Amygdala (tissue), 56 donors: ENCODE results near the gene TNRC6C.
"Not testable (repeated sequence)": the region's sequence is repeated elsewhere in the genome, so short reads cannot be mapped to it uniquely, and the experiment has no call there.

Experiments
- DNase-seq, 56 donors: peaks; one replicate each; lab custom pipeline; 2025; lab: John Stamatoyannopoulos, UW

Gene TNRC6C

GRCh38 chr17:77930780-77931768 lies 27.4 kb upstream of the TNRC6C start:
- no peak for DNase-seq

DNA sequence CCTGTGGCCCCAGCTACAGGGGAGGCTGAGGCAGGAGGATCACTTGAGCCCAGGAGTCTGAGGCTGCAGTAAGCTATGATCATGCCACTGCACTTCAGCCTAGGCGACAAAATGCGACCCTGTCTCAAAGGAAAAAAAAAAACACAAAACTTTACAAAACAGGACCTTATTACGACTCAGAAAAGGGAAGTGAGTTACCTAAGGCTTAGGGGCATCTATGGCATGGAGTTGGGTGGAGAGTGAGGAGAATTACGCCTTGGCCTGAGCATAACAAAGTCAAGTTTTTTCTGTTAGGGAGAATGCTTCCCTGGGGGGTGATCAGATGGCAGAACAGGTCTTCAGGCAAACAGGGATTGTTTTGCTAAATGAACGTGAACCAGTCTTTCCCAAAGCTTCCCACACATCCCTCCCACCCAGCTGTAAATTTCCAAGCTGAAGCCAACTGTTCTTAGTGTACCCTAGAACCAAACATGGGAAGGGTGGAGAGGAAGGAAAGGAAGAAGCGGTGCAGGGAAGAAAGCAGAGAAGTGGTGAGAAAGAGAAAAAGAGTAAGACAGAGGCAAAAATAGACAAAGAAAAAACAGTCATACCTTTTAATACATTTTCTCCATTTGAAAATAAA lies 24.6 kb upstream of the TNRC6C start:
- DNase-seq, result no peak

DNA sequence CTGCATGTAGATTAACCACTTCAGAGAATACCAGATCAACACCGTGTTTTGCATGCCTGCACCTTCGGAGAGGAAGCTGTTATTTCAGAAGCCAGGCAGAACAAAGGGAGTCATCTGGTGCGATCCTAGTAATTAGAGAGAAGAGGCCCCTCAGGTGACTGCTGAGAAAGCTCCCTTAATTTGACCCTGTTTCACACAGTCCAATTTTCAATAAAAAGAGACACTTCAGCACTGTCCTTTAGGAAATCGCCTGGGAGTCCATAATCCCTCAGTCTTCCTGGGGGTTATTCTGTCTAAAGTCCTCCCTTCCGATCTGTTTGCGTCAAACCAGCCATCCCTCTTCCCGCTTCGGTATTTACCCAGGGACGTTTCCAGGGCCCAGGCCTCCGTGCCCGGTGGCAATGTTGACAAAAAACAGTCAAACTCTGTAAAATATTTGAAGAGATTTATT lies 23.4 kb upstream of the TNRC6C start:
- DNase-seq, result no peak

DNA sequence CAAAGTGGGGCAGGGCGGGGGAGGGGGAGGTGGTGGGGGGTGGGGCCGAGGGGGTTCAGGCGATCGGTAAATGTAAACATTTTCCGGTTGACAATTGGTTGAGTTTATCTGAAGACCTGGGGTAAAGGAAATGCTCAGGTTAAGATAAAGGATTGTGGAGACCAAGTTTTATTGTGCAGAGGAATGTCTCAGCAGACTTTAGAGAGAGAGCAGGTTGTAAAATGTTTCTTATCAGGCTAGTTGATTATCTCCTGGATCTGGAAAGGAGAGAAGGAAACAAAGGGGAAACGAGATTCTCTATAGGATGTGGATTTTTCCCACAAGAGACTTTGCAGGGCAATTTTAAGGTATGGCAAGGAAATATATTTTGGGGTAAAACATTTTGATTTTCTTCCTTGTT lies 22.8 kb upstream of the TNRC6C start:
- not testable (repeated sequence) for DNase-seq

GRCh38 chr17:77936881-77937280 lies 21.6 kb upstream of the TNRC6C start:
- no peak for DNase-seq

- DNase-seq, result no peak
Observed at GRCh38 chr17:77941004-77941403, 17.5 kb upstream of the TNRC6C start.

DNA sequence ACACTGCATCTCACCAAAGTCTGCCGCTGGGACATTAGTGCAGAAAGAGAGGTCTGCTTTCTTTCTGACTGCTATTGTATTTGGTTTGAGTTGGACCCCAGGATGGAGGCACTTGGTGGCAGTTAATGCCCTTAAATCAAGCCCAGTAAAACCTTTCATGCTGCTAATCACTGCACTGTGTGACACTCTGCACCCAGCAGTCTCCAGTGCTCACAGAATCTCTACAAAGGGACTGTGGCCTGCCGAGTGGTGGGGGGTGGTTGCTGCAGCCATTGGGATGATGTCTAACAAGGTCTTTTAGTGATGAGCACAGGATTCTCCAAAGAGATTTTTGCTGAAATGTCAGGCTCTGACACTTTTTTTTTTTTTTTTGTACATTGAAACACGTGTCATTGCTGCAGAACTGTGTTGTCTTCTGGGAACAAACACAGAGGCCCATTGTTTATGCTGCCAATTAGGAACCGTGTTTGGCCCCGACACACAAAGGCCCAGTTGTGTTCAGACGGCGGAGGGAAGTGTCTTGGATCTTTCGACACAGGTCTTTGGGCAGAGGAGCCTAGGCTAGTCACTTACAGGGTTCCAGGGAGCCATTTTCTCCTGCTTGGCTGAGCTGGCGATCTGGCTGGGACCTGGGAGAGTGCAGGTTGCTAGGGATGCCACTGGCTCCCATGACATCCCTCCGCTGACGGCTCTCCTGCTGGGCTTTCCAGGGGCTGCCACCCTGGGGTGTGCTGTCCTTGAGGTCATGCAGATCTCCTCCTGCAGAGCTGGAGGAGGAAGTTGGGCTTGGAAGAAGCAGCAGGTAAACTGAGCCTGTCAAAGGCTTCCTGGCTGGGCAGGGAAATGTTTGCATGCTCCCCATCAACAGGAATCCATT lies 16.2 kb upstream of the TNRC6C start:
- DNase-seq, result peak in 53 of 56 donors; percentile 31 to 94 (median 78)

DNA sequence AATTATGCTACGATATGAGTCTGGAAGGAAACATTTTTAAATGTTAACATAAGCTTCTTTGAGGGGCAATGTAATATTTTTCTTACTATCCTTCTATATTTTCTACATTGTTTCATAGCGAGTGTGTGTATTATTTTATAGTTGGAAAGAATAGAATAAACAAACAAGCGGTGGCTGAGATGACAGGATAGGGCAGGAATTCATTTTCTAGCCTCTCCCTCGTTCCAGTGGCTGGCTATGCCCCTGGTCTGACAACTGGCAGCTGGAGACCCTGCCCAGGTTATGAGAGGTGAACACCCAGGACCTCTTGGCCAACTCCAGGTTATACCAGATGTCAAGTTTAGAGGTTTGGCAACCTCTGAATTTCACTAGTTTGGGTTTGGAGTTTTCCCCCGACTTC lies 14.5 kb upstream of the TNRC6C start:
- DNase-seq, result no peak

- no peak for DNase-seq
Observed at GRCh38 chr17:77944390-77945222, 13.9 kb upstream of the TNRC6C start.

GRCh38 chr17:77946900-77947645 lies 11.4 kb upstream of the TNRC6C start:
- DNase-seq, result peak in 4 of 56 donors; percentile 13 to 30 (median 26)

DNA sequence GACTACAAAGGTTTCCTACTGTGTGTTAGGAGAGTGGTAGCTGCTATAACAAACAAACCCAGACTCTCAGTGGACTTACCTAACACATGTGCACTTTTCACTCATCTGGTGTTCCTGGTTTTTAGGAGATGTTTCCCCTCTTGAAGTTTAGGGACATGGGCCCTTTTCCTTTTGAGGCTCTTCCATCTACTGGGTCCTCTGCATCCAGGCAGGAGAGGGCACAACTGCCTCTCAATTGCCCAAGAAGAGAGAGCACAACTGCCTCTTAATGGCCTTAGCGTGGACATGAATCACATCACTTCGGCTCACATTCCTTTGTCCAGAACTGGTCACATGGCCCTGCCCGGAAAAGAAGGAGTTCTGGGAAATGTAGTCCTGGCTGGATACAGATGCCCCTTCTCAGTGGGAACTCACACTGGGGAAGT lies 9.8 kb upstream of the TNRC6C start:
- peak in 36 of 56 donors; percentile 17 to 82 (median 44) for DNase-seq

DNA sequence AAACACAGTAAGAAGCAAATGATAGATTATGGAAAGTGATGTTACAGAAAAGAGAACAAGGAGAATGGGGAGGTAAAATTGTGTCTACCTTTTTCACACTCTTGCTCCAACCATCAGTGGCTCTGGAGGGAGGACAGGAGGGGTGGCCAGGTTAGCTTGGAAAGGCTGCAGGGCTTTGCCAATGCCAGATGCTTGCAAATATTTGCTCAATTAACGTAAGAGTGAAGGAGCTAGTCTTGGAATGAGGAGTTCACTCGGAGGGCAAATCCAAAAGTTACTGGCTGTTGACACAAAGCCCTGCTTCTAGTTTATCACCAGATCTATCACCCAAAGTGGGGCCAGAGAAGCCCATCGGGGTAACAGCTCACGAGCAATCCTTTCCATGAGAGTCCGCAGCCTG lies 7.4 kb upstream of the TNRC6C start:
- DNase-seq, result no peak

GRCh38 chr17:77952368-77952767 lies 6.1 kb upstream of the TNRC6C start:
- no peak for DNase-seq

- peak in 2 of 56 donors; percentile 54 to 73 for DNase-seq
Observed at GRCh38 chr17:77957235-77957856, 1.2 kb upstream of the TNRC6C start.

DNA sequence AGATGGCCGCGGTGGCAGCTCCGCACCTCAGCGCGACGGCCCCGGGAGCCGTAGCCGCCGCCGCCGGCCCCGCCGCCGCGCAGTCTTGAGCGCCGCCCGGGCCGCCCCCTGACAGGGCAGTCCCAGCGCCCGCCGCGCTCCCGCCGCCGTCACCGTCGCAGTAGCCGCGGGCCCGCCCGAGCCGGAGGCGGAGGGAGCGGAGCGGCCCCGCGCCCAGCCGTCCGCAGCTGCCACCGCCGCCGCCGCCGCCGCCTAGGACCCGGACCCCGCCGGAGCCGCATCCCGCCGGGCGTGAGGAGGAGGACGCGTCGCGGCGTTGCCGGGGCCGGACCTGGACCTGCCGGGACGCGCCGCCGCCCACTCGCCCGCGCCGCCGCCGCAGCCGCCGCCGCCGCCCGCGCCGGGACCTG lies 218 bp downstream of the TNRC6C start:
- no peak for DNase-seq

DNA sequence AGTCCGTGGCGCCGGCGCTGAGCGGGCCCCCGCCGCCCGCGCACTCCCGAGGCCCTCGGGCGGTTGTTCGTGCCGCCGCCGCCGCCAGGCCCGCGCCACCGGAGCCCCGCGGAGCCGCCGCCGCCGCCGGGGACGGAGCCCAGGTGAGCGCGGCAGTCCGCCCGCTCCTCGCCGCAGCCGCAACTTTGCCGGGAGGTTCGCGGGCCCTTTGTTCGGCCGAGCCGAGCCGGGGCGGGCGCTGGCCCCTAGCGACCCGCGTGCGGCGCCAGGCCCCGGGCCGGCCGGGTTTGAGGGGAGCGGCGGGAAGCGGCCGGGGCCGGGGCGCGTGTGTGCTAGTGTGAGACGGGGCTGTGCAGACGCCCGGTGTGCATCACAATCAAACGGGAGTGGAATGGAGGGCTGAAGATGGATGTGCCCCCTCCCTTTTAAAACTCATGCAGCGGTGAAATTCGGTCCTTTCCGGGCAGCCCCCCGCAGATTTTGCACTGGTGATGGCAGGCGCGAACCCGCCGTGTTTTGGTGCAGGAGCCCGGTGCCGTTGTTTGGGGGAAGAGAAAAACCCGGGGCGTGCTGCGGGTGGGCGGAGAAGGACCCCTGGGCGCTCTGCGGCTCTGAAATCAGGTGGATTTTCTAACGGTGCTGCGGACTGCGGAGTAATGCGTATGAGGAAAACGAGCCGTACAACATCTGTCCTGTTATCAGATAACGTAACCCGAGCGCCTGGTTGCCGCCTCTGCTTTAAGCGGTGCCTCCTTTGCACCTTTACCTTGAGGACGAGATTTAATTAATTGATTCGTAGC lies 823 bp downstream of the TNRC6C start:
- DNase-seq, result peak in 5 of 56 donors; percentile 25 to 51 (median 40)

GRCh38 chr17:77959926-77960521 lies 1.5 kb downstream of the TNRC6C start:
- peak in 10 of 56 donors; percentile 14 to 65 (median 40) for DNase-seq
